GM12864 (cell line): ENCODE results near the gene GNAQ.
"Not testable (repeated sequence)": the region's sequence is repeated elsewhere in the genome, so short reads cannot be mapped to it uniquely, and the experiment has no call there.

ENCODE experiments used
- DNase-seq: peaks from one replicate; pipeline ENCODE4 v3.0.0-alpha.2; 2011; ENCODE audit warnings: low read depth
- H3K4me3 ChIP-seq: 2 replicates; pipeline ENCODE4 v1.5.1; 2011; ENCODE audit warnings: mild to moderate bottlenecking, low read depth, low read length, control low read depth
- TF ChIP-seq, protein P1 (sequence below): IDR thresholded peaks from 2 replicates; pipeline ENCODE4 v1.5.1; 2011; ENCODE audit warnings: low read depth, mild to moderate bottlenecking, moderate library complexity, low read length, control low read depth, inconsistent platforms; ENCODE audit errors: missing control alignments

The GNAQ gene

DNA sequence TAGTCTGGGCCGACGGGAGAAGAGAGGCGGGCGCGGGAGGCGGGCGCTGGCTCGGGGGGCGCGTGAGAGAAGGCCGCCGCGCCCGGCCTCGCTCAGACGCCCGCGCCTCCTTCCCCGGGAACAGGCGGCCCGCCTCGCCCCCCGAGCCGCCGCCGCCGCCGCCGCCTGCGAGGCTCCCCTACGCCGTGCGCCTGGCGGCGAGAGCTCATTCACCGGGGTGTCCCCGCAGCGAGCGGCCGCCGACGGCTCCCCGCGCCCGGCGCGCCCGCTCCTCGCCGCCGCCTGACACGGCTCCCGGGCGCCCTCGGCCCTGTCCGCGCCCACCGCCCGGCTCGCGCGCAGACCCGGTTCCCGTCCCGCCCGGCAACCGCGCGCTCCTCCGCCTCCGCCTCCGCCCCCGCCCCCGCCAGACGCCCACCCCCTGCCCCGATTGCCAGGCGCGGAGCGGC lies at the start of gene GNAQ:
Gene GNAQ (minus strand): TSS at position 368 of the 449 bp plus-strand sequence. CDS start 576 bp downstream, outside the sequence.
- TF ChIP-seq, protein P1, sequence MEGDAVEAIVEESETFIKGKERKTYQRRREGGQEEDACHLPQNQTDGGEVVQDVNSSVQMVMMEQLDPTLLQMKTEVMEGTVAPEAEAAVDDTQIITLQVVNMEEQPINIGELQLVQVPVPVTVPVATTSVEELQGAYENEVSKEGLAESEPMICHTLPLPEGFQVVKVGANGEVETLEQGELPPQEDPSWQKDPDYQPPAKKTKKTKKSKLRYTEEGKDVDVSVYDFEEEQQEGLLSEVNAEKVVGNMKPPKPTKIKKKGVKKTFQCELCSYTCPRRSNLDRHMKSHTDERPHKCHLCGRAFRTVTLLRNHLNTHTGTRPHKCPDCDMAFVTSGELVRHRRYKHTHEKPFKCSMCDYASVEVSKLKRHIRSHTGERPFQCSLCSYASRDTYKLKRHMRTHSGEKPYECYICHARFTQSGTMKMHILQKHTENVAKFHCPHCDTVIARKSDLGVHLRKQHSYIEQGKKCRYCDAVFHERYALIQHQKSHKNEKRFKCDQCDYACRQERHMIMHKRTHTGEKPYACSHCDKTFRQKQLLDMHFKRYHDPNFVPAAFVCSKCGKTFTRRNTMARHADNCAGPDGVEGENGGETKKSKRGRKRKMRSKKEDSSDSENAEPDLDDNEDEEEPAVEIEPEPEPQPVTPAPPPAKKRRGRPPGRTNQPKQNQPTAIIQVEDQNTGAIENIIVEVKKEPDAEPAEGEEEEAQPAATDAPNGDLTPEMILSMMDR, result no peak
- DNase-seq, result no peak
- no peak within 1 kb of the TSS; the same call in 1 of the 2 replicates for H3K4me3 ChIP-seq

DNA sequence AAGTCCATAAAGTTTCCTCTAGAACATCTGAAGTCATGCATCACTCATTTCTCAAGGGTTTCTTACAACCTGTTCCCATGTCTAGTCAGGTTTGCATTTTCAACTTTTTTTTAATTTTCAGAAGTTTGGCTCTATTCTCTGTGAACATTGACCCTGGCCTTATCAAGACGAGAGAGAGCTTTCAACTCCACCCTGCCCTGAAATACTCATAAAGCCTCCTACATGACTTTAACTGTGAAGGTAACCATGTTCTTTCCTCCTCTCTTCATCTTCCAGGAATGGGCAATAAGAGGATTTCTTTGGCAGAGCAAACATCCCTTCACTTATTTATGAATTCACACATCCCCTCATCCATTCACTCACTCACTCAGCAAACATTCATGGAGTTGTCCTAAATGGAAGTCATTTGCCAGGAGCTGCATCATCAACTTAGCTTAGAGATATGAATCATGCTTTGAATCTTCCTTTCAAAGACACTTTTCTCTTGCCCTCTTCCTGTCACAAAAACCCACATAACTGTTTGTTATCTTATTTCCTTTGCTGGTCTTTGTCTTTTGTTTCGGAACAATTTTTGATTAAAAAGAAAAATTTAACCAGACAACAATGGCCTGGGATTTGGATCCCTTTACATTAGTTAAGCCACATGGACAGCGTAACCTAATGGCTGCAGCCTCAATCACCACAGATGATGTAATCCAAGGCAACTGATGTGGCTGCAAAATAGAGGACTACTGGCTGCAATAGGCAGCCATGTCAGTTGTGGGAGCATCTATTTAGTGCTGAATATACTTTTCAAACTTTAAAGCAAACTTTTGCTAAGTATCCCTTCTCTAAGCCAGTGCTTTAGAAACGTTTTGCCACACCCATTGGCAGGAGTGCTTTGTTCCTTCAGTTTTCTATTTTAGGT lies 43.0 kb upstream of the GNAQ start:
- no peak overlapping the region for H3K4me3 ChIP-seq
- TF ChIP-seq, protein P1, result no peak
- DNase-seq, result no peak

- DNase-seq, result no peak
These were observed 42.1 kb upstream of the GNAQ start for GRCh38 chr9:78073722-78074121.

GRCh38 chr9:78072586-78073199 lies 41.1 kb upstream of the GNAQ start:
- H3K4me3 ChIP-seq, result no peak overlapping the region
- DNase-seq, result no peak
- TF ChIP-seq, protein P1, result no peak

More at GRCh38 chr9:78073722-78074121, 42.1 kb upstream of the GNAQ start:
- no peak overlapping the region for H3K4me3 ChIP-seq
- TF ChIP-seq, protein P1, result no peak

GRCh38 chr9:78070521-78070920 lies 38.9 kb upstream of the GNAQ start:
- H3K4me3 ChIP-seq, result no peak overlapping the region
- TF ChIP-seq, protein P1, result no peak
- no peak for DNase-seq

- no peak for DNase-seq
- H3K4me3 ChIP-seq, result no peak overlapping the region
- TF ChIP-seq, protein P1, result no peak
These were observed 32.5 kb upstream of the GNAQ start for GRCh38 chr9:78064075-78064474.

DNA sequence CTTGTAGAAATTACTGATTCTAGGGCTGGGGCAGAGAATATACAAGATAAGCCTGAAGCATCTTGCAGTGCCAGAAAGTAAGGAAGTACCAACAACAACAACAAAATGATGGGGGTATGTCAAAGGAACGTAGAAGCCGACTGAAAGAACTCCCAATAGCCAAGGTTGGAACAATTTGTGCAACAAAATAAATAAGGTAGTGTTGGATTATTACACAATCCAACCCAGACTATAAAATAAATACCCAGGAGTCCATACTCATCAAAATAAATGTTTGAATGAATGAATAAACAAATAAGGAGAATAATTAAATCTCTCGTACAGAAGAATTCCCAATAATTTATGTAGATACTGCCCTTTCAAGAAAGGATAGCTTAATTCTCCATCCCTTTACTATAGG lies 31.1 kb upstream of the GNAQ start:
- no peak overlapping the region for H3K4me3 ChIP-seq
- DNase-seq, result no peak
- TF ChIP-seq, protein P1, result no peak

GRCh38 chr9:78054218-78054617 lies 22.6 kb upstream of the GNAQ start:
- DNase-seq, H3K4me3 ChIP-seq: not testable (repeated sequence)
